HEK293 (cell line): Measurements from ENCODE around the gene CCDC12.

Source experiments
- AEBP2 ChIP-seq: fragments of 450-650 bp; formaldehyde crosslinking; IDR thresholded peaks from 2 replicates; pipeline ENCODE4 v1.5.1; 2016; ENCODE audit warnings: missing biosample characterization, missing genetic modification characterization, borderline replicate concordance
- GLIS1 ChIP-seq: fragments of 450-650 bp; formaldehyde crosslinking; IDR thresholded peaks from 2 replicates; pipeline ENCODE4 v1.5.1; 2016; ENCODE audit warnings: missing biosample characterization, missing genetic modification characterization
- GLIS2 ChIP-seq: fragments of 450-650 bp; formaldehyde crosslinking; IDR thresholded peaks from 2 replicates; pipeline ENCODE4 v1.5.1; 2016; ENCODE audit warnings: missing biosample characterization, missing genetic modification characterization
- SP2 ChIP-seq: fragments of 450-650 bp; formaldehyde crosslinking; IDR thresholded peaks from 2 replicates; pipeline ENCODE4 v1.5.1; 2016; ENCODE audit warnings: missing biosample characterization, missing genetic modification characterization
- SP3 ChIP-seq: fragments of 450-650 bp; formaldehyde crosslinking; IDR thresholded peaks from 2 replicates; pipeline ENCODE4 v1.5.1; 2016; ENCODE audit warnings: missing biosample characterization, missing genetic modification characterization
- YY1 ChIP-seq: fragments of 450-650 bp; formaldehyde crosslinking; IDR thresholded peaks from 2 replicates; pipeline ENCODE4 v1.5.1; 2018; ENCODE audit warnings: missing biosample characterization, missing genetic modification characterization
- ZNF175 ChIP-seq: fragments of 450-650 bp; formaldehyde crosslinking; IDR thresholded peaks from 2 replicates; pipeline ENCODE4 v1.5.1; 2016; ENCODE audit warnings: missing biosample characterization, missing genetic modification characterization
- ZNF24 ChIP-seq: fragments of 450-650 bp; formaldehyde crosslinking; IDR thresholded peaks from 2 replicates; pipeline ENCODE4 v1.5.1; 2016; ENCODE audit warnings: missing biosample characterization, missing genetic modification characterization
- ZNF426 ChIP-seq: fragments of 450-650 bp; formaldehyde crosslinking; IDR thresholded peaks from 2 replicates; pipeline ENCODE4 v1.5.1; 2017; ENCODE audit warnings: missing biosample characterization, missing genetic modification characterization, mild to moderate bottlenecking, inconsistent platforms, moderate library complexity
- ZNF645 ChIP-seq: fragments of 450-650 bp; formaldehyde crosslinking; IDR thresholded peaks from 2 replicates; pipeline ENCODE4; 2016; ENCODE audit warnings: missing biosample characterization, missing genetic modification characterization
- TF ChIP-seq, protein P1 (sequence below): fragments of 450-650 bp; formaldehyde crosslinking; IDR thresholded peaks from 2 replicates; pipeline ENCODE4 v1.5.1; 2016; ENCODE audit warnings: missing biosample characterization, missing genetic modification characterization
- TF ChIP-seq, protein P2 (sequence below): fragments of 450-650 bp; formaldehyde crosslinking; IDR thresholded peaks from 2 replicates; pipeline ENCODE4 v1.5.1; 2016; ENCODE audit warnings: missing biosample characterization, missing genetic modification characterization

- TF ChIP-seq, protein P1, sequence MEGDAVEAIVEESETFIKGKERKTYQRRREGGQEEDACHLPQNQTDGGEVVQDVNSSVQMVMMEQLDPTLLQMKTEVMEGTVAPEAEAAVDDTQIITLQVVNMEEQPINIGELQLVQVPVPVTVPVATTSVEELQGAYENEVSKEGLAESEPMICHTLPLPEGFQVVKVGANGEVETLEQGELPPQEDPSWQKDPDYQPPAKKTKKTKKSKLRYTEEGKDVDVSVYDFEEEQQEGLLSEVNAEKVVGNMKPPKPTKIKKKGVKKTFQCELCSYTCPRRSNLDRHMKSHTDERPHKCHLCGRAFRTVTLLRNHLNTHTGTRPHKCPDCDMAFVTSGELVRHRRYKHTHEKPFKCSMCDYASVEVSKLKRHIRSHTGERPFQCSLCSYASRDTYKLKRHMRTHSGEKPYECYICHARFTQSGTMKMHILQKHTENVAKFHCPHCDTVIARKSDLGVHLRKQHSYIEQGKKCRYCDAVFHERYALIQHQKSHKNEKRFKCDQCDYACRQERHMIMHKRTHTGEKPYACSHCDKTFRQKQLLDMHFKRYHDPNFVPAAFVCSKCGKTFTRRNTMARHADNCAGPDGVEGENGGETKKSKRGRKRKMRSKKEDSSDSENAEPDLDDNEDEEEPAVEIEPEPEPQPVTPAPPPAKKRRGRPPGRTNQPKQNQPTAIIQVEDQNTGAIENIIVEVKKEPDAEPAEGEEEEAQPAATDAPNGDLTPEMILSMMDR (tag by site-specific recombination) = no peak
- TF ChIP-seq SP3 (tag by site-specific recombination) (no peak), GLIS1 (tag by site-specific recombination) (no peak), ZNF175 (tag by site-specific recombination) (no peak), GLIS2 (tag by site-specific recombination) (no peak), ZNF426 (tag by site-specific recombination) (no peak), YY1 (tag by site-specific recombination) (no peak), ZNF24 (no peak), ZNF645 (no peak), AEBP2 (tag by site-specific recombination) (no peak), SP2 (tag by site-specific recombination) (no peak)
- TF ChIP-seq, protein P2, sequence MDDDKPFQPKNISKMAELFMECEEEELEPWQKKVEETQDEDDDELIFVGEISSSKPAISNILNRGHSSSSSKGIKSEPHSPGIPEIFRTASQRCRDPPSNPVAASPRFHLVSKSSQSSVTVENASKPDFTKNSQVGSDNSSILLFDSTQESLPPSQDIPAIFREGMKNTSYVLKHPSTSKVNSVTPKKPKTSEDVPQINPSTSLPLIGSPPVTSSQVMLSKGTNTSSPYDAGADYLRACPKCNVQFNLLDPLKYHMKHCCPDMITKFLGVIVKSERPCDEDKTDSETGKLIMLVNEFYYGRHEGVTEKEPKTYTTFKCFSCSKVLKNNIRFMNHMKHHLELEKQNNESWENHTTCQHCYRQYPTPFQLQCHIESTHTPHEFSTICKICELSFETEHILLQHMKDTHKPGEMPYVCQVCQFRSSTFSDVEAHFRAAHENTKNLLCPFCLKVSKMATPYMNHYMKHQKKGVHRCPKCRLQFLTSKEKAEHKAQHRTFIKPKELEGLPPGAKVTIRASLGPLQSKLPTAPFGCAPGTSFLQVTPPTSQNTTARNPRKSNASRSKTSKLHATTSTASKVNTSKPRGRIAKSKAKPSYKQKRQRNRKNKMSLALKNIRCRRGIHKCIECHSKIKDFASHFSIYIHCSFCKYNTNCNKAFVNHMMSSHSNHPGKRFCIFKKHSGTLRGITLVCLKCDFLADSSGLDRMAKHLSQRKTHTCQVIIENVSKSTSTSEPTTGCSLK (tag by site-specific recombination) = no peak
Observed at GRCh38 chr3:47000198-47000815, 23.8 kb upstream of the CCDC12 start.
